Fibroblast of the conjunctiva (primary cell): Measurements from ENCODE around the gene RRAS2.
"Not testable (repeated sequence)": the region's sequence is repeated elsewhere in the genome, so short reads cannot be mapped to it uniquely, and the experiment has no call there.

ENCODE experiments used
- DNase-seq: peaks from one replicate; pipeline ENCODE4 v3.0.0-alpha.2; 2010; ENCODE audit warnings: low read depth

Gene RRAS2

DNA sequence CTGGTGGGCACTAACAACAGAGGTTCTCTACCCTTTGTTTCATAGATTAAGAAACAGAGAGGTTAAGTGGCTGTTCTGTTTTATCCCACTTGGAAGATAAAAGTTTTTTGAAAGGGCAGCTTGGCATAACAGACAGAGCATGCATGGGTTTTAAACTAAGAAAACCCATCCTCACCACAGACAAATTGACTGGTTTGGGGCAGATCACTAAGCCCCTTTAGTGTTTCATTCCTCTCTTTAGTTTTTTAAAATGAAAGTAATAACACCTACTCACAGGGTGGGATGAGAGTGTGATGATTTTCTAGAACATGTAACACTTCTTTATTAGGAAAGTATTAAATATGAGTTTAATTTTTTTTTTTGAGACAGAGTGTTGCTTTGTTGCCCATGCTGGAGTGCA, 12.3 kb upstream of the RRAS2 start:
- no peak for DNase-seq

DNA sequence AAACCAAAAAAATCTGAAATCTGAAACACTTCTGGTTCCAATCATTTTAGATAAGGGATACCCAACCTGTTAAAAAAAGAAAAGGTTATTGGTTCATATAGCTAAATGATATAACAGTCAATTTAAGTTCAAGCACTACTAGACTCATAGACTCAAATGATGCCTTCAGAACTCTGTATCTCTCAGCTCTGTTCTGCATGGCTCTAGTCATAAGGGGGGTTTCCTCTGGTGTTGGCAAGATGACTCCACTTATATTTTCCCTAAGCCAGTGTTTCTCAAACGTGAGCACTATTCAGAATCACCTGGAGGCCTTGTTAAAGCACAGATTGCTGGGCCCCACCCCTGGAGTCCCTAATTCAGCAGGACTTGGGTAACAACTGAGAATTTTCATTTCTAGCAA, 11.5 kb upstream of the RRAS2 start:
- DNase-seq: no peak

DNA sequence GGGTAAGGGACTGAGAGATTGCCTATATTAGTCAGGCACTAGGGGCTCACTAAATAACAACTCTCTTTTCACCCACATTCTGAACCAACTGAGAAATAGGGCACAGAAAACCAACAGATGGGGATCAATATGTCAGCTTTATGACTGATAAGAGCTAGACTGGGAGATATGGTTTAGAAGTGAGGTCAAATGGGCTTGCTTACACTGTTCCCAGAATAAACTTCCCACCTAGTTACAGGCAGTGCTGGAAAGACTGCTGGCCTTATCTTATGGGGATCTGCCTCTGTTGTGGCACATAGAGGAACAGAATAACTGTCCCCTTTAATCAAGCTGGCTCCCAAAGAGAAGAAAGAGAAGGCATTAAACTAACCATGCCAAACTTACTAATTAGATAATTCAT, 10.6 kb upstream of the RRAS2 start:
- no peak for DNase-seq

DNA sequence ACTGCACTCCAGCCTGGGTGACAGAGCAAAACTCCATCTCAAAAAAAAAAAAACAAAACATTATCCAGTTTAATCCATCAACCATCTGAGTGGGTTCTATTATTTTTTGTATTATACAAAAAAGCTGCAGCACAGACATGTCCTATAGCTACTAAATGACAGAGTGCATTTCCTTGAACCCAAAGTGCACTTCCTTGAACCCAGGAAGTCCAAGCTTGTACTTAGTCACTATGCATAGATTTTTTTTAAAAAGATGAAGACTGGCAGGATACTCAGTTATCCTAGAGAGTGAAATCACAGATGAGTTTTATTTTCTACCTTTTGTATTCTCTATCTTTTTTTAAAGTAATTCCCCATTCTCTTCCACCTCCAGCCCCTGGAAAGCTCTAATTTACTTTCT, 8.0 kb upstream of the RRAS2 start:
- DNase-seq: no peak

DNA sequence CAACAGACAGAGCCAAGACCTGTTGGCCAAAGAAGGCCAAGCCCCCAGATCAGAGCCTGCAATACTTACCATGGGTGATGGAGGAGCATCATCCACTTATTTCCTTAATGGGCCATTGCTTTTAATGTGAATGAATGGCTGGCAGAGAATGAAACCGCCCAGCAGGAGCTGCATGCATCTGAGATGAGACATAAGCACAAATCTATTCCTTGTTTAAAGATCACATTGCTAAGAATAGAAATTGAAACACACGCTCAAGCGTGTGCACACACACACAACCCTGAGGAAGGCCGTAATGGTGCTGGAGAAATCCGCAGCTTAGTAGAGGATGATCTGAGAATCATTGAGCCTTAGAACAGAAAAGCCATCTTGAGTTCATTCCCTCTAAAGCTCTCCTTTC, 5.3 kb upstream of the RRAS2 start:
- no peak for DNase-seq

DNA sequence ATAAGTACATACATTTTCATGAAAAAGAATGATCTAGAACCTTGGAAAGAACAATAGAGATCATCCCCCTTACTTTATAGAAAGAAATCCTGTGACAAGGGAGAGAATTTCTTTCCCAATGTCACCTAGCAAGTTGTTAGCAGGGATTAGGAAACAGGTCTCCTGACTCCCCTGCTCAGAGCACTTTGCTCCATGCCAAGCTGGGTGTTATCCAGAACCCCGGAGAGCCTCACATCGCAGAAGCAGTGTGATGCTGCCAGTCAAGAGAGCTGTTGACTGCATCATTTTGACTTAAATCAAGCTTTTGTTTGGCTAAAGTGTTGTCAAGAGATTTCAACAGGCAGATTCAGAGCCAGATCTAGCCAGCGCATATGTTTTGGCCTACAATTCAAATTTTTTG, 3.6 kb upstream of the RRAS2 start:
- no peak for DNase-seq

DNA sequence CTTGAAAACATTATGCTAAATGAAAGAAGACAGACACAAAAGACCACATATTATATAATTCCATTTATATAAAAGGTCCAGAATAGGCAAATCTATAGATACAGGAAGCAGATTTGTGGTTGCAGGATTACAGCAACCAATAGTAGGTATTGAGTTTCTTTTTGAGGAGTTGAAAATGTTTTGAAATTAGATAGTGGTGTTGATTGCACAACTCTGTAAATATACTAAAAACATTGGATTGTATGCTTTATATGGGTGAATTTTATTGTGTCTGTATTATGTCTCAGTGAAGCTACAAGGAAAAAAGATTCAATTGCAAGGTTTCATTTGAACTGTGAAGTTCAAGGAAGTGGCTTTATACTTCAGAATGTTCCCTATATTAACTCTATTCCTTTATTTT, 3.0 kb upstream of the RRAS2 start:
- no peak for DNase-seq

DNA sequence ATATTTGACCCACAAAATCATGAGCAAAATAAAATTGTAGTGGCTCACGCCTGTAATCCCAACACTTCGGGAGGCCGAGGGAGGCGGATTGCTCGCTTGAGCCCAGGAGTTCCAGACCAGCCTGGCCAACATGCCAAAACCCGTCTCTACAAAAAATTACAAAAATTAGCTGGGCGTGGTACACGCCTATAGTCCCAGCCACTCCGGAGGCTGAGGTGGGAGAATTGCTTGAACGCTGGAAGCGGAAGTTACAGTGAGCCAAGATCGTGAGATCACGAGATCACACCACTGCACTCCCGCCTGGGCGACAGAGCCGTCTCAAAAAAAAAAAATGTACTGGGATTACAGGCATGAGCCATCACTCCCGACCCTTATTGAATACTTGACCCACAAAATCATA, 2.0 kb upstream of the RRAS2 start:
- no peak for DNase-seq

DNA sequence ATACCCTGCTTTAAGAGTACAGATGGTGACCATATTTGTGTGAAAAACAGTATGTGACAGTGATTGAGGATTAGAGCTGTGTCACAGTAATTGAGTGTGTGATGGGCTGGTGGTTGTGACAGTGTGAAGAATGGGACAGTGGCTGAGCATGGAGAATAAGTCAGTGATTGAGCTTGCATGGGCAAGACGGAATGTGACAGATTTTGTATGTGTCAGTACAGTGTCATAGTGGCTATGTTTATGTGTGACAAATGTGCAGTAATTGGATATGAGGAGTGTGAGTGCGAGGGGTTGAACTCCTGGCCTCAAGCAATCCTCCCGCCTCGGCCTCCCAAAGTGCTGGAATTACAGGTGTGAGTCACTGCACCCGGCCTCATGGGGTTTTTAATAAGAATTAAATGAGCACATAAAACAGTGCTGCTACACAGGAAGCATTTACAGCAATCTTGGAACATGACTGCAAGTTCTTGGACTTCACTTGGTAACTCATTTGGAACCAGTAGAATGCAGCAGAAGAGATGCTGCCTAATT, 583 bp upstream of the RRAS2 start:
- DNase-seq: no peak

DNA sequence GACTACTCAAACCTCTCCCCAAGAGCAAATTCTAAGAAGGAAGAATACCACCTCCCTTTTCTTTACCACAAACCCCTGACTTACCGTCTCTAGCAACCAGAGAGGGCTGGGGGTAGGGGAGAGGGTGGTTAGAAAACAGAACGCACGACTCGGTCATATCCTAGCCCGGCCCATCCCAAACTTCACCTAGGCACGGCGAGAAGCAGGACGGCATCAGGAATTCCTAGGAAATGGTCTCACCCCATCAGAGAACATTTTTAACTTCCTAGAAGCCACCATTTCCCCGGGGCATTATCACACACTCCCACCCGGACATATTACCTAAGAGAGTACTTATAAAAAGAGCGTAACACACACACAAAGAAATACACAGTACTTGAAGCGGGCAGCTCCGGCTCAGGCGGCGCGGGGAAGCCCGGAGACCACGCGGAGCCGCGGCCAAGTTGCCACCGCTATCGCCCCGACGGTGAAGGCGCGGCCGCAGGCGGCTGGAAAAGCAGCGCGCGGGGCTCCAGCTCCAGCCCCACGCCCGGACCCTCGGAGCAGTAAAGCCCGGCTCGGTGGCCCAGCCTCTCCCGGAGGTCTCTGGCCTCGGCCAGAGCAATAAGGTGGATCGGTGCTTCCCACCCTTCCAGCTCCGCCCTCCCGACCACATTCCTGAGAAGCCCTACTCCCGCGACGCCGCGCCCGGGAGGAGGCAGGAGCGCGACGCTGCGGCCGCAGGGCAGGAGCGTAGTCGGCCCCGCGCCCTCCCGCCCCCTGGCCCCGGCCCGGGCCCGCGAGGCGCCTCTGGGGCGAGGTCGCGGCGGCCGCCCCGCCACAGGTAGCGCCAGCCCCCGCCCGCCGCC, 878 bp downstream of the RRAS2 start:
- DNase-seq: peak; percentile 27

DNA sequence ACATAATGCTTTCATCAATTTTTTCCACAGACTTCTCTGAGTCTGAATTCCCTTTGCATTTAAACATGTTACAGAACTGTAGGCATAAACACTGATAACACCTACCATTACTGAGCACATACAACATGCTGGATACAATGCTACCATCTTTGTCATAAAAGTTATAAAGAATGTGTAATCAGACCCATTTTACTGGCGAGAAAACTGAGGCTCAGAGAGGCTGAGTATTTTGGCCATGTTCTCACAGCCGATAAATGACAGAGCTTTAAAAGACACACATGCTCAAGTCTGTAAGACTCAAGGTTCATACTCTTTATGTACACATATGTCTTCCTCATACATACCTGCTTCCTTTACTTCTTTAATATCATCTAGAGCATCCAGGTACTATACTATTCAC, 2.6 kb downstream of the RRAS2 start:
- DNase-seq: no peak

DNA sequence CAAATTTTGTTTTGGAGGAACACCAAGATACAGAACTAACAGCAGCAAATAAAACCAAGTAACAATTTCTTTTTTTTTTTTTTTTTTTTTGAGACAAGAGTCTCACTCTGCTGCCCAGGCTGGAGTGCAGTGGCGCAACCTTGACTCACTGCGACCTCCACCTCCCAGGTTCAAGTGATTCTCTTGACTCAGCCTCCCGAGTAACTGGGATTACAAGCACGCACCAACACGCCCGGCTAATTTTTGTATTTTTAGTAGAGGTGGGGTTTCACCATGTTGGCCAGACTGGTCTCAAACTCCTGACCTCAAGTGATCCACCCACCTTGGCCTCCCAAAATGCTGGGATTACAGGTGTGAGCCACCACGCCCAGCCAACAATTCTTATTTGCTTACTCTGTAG, 4.4 kb downstream of the RRAS2 start:
- DNase-seq: not testable (repeated sequence)

DNA sequence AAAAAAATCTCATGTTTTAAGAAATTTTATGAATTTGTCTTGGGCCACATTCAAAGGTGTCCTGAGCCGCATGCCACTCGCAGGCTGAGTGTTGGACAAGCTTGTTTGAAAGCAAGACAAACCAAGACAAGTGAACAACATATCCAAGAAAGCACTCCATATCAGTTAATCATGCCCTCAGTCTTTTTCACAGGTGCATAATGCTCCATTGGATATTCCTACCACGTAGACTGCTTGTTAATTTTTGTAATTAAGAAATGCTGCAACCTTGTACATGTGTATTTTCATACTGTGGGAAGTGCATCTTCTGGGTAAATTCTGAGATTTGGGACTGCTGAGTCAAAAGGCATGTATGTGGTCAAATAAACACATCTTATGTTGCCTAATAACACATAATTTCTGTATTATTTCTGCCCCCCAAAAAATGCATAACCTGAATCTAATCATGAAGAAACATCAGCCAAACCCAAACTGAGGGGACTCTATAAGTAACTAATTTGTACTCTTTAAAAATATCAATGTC, 8.2 kb downstream of the RRAS2 start:
- DNase-seq: no peak

DNA sequence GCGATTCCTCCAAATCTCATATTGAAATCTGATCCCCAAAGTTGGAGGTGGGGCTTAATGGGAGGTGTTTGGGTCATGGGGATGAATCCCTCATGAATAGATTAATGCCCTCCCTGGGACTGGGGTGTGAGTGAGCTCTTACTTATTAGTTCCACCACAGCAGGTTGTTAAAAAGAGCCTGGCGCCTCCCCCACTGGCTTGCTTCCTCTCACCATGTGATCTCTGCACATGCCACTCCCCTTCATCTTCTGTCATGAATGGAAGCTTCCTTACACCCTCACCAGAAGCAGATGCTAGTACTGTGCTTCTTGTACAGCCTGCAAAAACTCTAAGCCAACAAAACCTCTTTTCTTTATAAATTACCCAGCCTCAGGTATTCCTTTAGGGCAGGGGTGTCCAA, 8.8 kb downstream of the RRAS2 start:
- no peak for DNase-seq

DNA sequence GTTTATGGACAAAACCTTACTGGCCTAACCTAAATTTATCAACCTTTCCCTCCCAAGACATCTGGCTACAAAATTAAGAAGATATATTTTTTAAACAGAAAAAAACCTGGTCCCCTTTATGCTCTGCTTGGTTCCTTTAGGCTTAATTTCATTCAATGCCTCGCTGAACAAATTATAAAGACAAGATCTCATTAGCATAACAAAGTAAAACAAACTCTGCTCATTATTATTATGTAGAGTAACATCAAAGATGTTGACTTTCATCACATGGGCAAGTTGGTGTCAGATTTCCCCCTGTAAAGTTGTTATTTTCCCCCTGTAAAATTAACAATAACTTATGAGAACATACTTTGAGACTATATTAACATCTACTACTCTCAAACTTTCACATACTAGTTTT, 11.0 kb downstream of the RRAS2 start:
- DNase-seq: no peak

DNA sequence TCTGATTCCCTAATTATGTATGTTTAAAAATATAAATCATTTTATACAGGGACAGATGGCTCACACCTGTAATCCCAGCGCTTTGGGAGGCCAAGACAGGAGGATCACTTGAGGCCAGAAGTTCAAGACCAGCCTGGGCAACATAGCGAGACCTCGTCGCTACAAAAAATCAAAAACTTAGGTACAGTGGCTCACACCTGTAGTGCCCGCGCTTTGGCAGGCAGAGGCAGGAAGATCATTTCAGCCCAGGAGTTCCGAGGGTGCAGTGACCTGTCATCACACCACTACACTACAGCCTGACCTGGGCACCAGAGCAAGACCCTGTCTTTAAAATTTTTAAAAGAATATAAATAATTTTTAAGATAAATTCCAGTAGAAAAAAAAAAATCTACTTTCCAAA, 11.5 kb downstream of the RRAS2 start:
- DNase-seq: no peak

DNA sequence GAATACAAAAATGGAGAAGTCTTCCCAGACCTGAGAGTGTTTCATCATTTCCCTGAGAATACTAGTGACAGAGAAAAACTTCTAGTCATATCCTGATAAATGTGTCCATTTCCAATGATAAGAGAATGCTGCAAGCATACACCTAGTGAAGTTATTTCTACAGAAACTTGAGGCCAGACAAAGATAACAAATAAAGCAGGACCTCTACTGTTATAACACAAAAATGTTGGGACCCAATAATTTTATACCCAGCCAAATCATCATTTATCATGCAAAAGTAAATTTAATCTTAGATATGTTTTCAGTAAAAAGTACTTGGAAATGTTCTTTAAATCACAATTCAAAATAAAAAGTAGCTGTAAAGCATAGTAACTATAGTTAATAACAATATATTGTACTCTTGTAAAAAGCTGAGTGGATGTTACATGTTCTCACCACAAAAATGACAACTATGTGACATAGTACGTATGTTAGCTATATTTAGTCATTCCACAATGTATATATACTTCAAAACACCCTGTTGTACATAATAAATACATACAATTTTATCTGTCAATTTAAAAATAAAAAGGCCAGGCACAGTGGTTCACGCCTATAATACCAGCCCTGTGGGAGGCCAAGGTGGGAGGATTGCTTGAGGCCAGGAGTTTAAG, 12.6 kb downstream of the RRAS2 start:
- no peak for DNase-seq

DNA sequence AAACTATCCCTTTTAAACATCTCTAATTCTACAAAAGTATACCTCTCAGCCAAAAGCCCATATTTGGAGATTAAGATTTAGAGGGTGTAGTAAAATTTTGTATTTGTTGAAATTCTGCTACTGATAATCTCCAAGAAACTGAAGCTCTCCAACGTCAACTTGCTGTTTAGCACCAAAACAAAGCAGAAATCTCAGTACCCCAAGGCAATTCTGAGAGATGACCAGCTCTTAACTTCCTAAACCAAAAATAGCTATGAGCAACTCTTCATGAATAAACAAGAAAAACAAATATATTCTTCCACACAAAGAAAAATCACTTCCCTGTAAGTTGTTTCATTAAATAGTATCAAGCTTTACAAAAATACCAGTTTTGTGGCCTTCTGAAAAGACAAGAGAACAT, 13.3 kb downstream of the RRAS2 start:
- DNase-seq: no peak

DNA sequence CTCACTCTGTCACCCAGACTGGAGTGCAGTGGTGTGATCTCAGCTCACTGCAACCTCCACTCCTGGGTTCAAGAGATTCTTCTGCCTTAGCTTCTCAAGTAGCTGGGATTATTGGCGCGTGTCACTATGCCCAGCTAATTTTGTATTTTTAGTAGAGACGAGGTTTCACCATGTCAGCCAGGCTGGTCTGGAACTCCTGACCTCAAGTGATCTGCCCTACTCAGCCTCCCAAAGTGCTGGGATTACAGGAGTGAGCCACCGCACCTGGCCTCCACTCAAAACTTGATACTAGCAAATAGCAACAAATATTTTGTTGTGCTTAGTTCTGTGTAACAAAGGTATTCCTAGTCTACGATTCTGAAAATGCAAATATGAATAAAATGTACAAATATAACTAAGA, 14.0 kb downstream of the RRAS2 start:
- DNase-seq: not testable (repeated sequence)

DNA sequence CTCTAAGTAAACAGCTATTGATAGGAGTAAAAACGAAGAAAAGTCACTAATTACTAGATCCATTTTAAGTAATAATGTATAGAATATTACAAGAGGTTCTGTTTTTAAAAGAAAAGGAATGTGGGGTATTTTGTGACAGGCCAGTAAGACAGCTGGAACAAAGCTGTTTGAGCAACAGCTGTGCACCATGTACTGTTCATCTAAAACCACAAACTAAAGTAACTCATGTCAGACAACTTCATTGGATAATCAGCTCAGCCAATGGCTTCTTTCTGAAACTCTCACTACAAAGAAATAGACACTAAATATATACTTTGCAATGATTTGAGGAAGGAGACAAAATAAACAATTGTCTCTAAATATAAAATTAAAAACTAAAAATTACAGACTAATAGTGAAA, 16.1 kb downstream of the RRAS2 start:
- peak; percentile 31 for DNase-seq

DNA sequence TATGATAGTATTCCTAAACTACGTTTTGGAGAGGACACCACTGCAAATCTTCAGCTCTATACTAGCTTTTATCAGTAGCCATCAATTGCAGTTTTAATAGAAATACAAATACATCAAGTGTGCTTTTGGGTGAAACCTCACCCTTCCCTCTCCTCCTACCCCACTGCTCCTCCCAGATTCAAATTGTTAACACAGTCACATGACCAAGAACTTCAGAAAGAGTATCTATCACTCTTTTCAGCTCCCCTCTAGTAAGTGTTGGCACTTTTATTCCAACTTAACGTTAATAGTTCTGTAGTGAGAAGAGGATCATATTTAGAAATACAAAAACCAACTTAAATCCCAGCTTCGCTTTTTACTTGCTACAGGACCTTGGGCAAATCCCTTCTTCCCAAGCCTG, 17.0 kb downstream of the RRAS2 start:
- DNase-seq: no peak

DNA sequence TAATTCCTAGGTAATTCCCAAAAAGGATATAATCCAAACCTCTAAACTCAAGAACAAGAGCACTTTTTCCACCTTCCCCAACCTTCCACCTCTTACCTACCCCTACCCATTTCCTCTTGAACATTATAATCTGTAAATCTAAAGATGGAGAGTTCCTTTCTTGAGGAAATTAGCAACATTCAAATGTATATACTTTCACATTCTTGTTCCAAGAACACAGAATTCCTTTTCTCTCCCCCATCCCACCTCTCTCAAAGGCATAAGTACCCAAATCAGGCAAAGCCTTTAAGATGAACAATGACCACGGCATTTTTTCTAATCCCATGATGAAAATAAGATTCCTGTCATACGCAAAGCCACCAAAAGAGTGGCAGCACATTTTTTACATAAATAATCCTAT, 18.3 kb downstream of the RRAS2 start:
- no peak for DNase-seq

DNA sequence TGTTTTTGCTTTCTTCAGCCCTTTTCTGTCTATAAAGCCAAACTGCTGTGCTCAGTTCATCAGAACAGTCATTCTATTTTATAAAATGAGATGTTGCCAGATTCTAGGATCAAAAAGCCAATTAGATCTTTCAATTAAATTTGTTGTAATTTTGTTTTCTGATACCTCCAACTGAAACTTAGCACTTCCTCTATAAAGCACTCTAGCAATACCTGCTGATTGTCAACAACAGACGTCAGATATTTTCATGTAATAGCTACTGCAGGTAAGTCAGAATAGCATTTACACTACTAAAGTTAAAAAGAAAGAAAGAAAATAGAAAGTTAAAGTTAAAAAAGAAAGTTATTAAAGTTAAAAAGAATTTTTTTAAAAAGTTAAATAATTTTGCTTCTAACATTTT, 19.6 kb downstream of the RRAS2 start:
- DNase-seq: no peak
